HepG2 (cell line): ENCODE data around the gene GALNT1. TPM values are rescaled to one million over a fixed set of nuclear protein-coding genes. Genes with fewer than 3 reads are reported as not detected.

Experiments
- ATAC-seq: fragments of 200-7000 bp; cut with Tn5 transposase; 3 replicates; pipeline ENCODE4 v1.9.1; 2020; ENCODE audit warnings: mild to moderate bottlenecking, moderate library complexity
- BruUV-seq: library from RNA; stranded (reverse); fragments of 400-500 nt; replicated peaks from 2 replicates; lab custom pipeline; 2021; lab: Mats Ljungman, UMichigan
- CTCF ChIA-PET: fragments of 300-600 bp; formaldehyde crosslinking; extraction: SDS; loops from one replicate; lab custom pipeline; 2021; ENCODE audit warnings: low total read pairs, inconsistent platforms, low intra/inter-chr PET ratio; lab: Yijun Ruan, JAX
- POLR2A ChIA-PET: fragments of 350-600 bp; sonication (Branson Sonifier 250); formaldehyde crosslinking; loops from one replicate; lab custom pipeline; 2020; ENCODE audit warnings: antibody characterized with exemption, inconsistent platforms; lab: Yijun Ruan, JAX
- DNase-seq: peaks from one replicate; pipeline ENCODE4 v3.0.0-alpha.2; 2015; ENCODE audit warnings: low spot score
- FAIRE-seq: peaks from 3 replicates; lab custom pipeline; 2011; peaks lifted over from hg19 to GRCh38; lab: Jason Lieb, UNC
- H2AFZ ChIP-seq: one replicate; pipeline ENCODE4 v1.6.1; 2011; ENCODE audit warnings: low read length, inconsistent platforms
- H3K27ac ChIP-seq: fragments of 300-600 bp; 3 replicates; pipeline ENCODE4 v1.8.0; 2011; ENCODE audit warnings: mixed run types, mild to moderate bottlenecking, mixed read lengths, low read length, inconsistent platforms; ENCODE audit not compliant: insufficient read depth; ENCODE audit errors: extremely low read length
- H3K27me3 ChIP-seq, 2 experiments: fragments of 200-600 bp in 1 of 2; 2 replicates in 1 of 2; 3 replicates in 1 of 2; pipeline versions ENCODE4 v1.6.0 to v1.8.0; 2011; ENCODE audit warnings: low read length in 2 of 2, mild to moderate bottlenecking in 2 of 2, moderate library complexity in 2 of 2, inconsistent platforms in 1 of 2; ENCODE audit not compliant: insufficient read depth in 2 of 2, control insufficient read depth in 1 of 2
- H3K36me3 ChIP-seq, 2 experiments: fragments of 200-600 bp in 1 of 2; replicated peaks in 1 of 2; 2 replicates in 1 of 2; 3 replicates in 1 of 2; pipeline versions ENCODE4 v1.5.1 to v1.8.0; 2011; ENCODE audit warnings: low read length in 2 of 2, inconsistent platforms in 1 of 2; ENCODE audit not compliant: insufficient read depth in 2 of 2, control insufficient read depth in 1 of 2
- H3K4me1 ChIP-seq: 2 replicates; pipeline ENCODE4 v1.5.1; 2012; ENCODE audit warnings: low read length, inconsistent platforms; ENCODE audit not compliant: insufficient read depth
- H3K4me2 ChIP-seq: 2 replicates; pipeline ENCODE4 v1.6.0; 2011; ENCODE audit warnings: low read depth, low read length, inconsistent platforms
- H3K4me3 ChIP-seq, 3 experiments: fragments of 200-600 bp in 1 of 3; sonication (generic), shearing (Covaris generic) in 1 of 3; replicated peaks in 1 of 3; 2 replicates each; pipeline ENCODE4 v1.5.1; 2011 to 2016; ENCODE audit warnings: low read length in 3 of 3, inconsistent platforms in 2 of 3, low read depth in 2 of 3, mild to moderate bottlenecking in 2 of 3, control low read depth in 1 of 3, mixed read lengths in 1 of 3; ENCODE audit not compliant: insufficient read depth in 1 of 3
- H3K79me2 ChIP-seq: one replicate; pipeline ENCODE4 v1.6.1; 2011; ENCODE audit warnings: low read length, inconsistent platforms; ENCODE audit not compliant: insufficient read depth
- H3K9ac ChIP-seq: 2 replicates; pipeline ENCODE4 v1.6.0; 2011; ENCODE audit warnings: mild to moderate bottlenecking, low read depth, low read length, inconsistent platforms; ENCODE audit not compliant: insufficient read depth
- H3K9me3 ChIP-seq: 2 replicates; pipeline ENCODE4 v1.5.1; 2012; ENCODE audit warnings: mild to moderate bottlenecking, low read length
- H4K20me1 ChIP-seq: 2 replicates; pipeline ENCODE4 v1.6.0; 2011; ENCODE audit warnings: inconsistent platforms, mild to moderate bottlenecking, low read length, moderate library complexity; ENCODE audit not compliant: insufficient read depth
- CEBPB ChIP-seq: IDR thresholded peaks from 2 replicates; pipeline ENCODE4 v1.6.1; 2011; ENCODE audit warnings: low read depth, low read length, improper control_type of control experiment, borderline replicate concordance
- CEBPG ChIP-seq: IDR thresholded peaks from 2 replicates; pipeline ENCODE4 v1.6.1; 2016
- NFAT5 ChIP-seq: sonication (generic); formaldehyde crosslinking; IDR thresholded peaks from 2 replicates; pipeline ENCODE4 v1.4.0; 2020; ENCODE audit warnings: missing genetic modification reagents
- PRDM10 ChIP-seq: sonication (generic); formaldehyde crosslinking; IDR thresholded peaks from 2 replicates; pipeline ENCODE4 v1.4.0; 2020; ENCODE audit warnings: low read depth, missing genetic modification reagents
- SOX6 ChIP-seq, 2 experiments: fragments of 450-650 bp in 1 of 2; sonication (generic) in 1 of 2; formaldehyde crosslinking in 1 of 2; IDR thresholded peaks; 2 replicates each; pipeline versions ENCODE4 v1.4.0 to v1.6.1; 2017 to 2020; ENCODE audit warnings: antibody characterized with exemption in 1 of 2, mild to moderate bottlenecking in 1 of 2, missing genetic modification reagents in 1 of 2
- TCF7 ChIP-seq: sonication (generic); IDR thresholded peaks from 2 replicates; pipeline ENCODE4 v1.6.1; 2016; ENCODE audit warnings: antibody characterized with exemption, low read depth
- TCF7L2 ChIP-seq: IDR thresholded peaks from 2 replicates; pipeline ENCODE4 v1.6.1; 2011; ENCODE audit warnings: mild to moderate bottlenecking, low read depth, low read length, moderate library complexity
- in situ Hi-C: cut with HindIII; loops from 2 replicates; pipeline ENCODE4 v1.10.0; 2017; ENCODE audit warnings: low pct_unique_long_range_greater_than_20kb; ENCODE audit not compliant: extremely low pct_ligation_motif_present
- intact Hi-C: fragments of 100-400 bp; cut with micrococcal nuclease; formaldehyde crosslinking; loops from one replicate; pipeline ENCODE4 v1.10.0; 2022; ENCODE audit not compliant: unreplicated experiment
- polyA plus RNA-seq, 8 experiments: library from polyadenylated mRNA; depleted of rRNA in 3 of 8; stranded (reverse) in 7 of 8; unstranded in 1 of 8; fragments of >200 nt; fragmentation: Illumina TruSeq in 4 of 8; extraction: Trizol in 4 of 8; gene quantifications; 2 replicates each; pipeline versions ENCODE4 v1.2.1 to v1.2.3, GENCODE V29; 2011 to 2016; ENCODE audit warnings: low read depth in 4 of 8, missing spikeins in 1 of 8, mixed read lengths in 1 of 8; ENCODE audit not compliant: insufficient read depth in 1 of 8
- total RNA-seq, 5 experiments: library from RNA; depleted of rRNA; stranded (reverse); fragments of >200 nt; fragmentation: Illumina TruSeq; extraction: Trizol; gene quantifications; 2 replicates each; pipeline ENCODE4 v1.2.3, GENCODE V29; 2016; ENCODE audit warnings: low read depth in 1 of 5
- TF ChIP-seq, protein P1 (sequence below): sonication (generic); formaldehyde crosslinking; IDR thresholded peaks from 2 replicates; pipeline ENCODE4 v1.5.0; 2020; ENCODE audit warnings: missing genetic modification reagents, mild to moderate bottlenecking, borderline replicate concordance
- TF ChIP-seq, protein P2 (sequence below): sonication (generic); formaldehyde crosslinking; IDR thresholded peaks from 2 replicates; pipeline ENCODE4 v1.9.0; 2021; ENCODE audit warnings: missing genetic modification reagents, borderline replicate concordance

GALNT1 gene
- total and polyA plus RNA-seq, 2 of the 13 experiments (the other 11 are each of a cell fraction or from before 2014, with no cell fraction given), result 41.1 to 100 TPM

- H3K79me2 ChIP-seq, result no peaks in the 10 kb centered on the region
These were observed 21.7 kb upstream of the GALNT1 start for GRCh38 chr18:35559867-35560266.

More at GRCh38 chr18:35559867-35560266, 21.7 kb upstream of the GALNT1 start:
- in situ Hi-C loops (no loop called here), intact Hi-C loops (no loop called here)
- no peaks in the 10 kb centered on the region for H3K36me3 ChIP-seq
- no peak overlapping the region for H3K4me2 ChIP-seq
- no peak overlapping the region for H2AFZ ChIP-seq
- no peak for FAIRE-seq
- DNase-seq, result peak; percentile 8
- no peak for TF ChIP-seq SOX6 (IDR thresholded peaks at IDR 0.05)
- peak; percentile 22; the same call in 1 of the 2 replicates for TF ChIP-seq SOX6 (CRISPR knock-in tag; IDR thresholded peaks at IDR 0.05)
- TF ChIP-seq, protein P1, sequence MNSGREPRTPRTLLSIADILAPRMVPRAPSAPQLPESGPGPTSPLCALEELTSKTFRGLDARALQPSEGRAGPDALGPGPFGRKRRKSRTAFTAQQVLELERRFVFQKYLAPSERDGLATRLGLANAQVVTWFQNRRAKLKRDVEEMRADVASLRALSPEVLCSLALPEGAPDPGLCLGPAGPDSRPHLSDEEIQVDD, result no peak
- no peak for TF ChIP-seq PRDM10 (CRISPR knock-in tag)
- TF ChIP-seq CEBPB, result peak; percentile 78; the same call in 1 of the 2 replicates
- TF ChIP-seq, protein P2, sequence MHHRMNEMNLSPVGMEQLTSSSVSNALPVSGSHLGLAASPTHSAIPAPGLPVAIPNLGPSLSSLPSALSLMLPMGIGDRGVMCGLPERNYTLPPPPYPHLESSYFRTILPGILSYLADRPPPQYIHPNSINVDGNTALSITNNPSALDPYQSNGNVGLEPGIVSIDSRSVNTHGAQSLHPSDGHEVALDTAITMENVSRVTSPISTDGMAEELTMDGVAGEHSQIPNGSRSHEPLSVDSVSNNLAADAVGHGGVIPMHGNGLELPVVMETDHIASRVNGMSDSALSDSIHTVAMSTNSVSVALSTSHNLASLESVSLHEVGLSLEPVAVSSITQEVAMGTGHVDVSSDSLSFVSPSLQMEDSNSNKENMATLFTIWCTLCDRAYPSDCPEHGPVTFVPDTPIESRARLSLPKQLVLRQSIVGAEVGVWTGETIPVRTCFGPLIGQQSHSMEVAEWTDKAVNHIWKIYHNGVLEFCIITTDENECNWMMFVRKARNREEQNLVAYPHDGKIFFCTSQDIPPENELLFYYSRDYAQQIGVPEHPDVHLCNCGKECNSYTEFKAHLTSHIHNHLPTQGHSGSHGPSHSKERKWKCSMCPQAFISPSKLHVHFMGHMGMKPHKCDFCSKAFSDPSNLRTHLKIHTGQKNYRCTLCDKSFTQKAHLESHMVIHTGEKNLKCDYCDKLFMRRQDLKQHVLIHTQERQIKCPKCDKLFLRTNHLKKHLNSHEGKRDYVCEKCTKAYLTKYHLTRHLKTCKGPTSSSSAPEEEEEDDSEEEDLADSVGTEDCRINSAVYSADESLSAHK (CRISPR knock-in tag), result no peak
- no peak for TF ChIP-seq NFAT5 (CRISPR knock-in tag)
- TF ChIP-seq CEBPG (CRISPR knock-in tag), result peak; percentile 67
- TF ChIP-seq TCF7, result peak; percentile 57; the same call in 1 of the 2 replicates
- peak; percentile 76 for TF ChIP-seq TCF7L2
- no peaks in the 10 kb centered on the region for H4K20me1 ChIP-seq
- CTCF ChIA-PET, result no interaction called here
- no peak overlapping the region for H3K9ac ChIP-seq
- no TSS peak for BruUV-seq
- ATAC-seq, result no peak
- no peaks in the 10 kb centered on the region for H3K27me3 ChIP-seq
- H3K27ac ChIP-seq, result no peak overlapping the region
- POLR2A ChIA-PET, result no interaction called here
- no peak overlapping the region for H3K4me3 ChIP-seq
- H3K9me3 ChIP-seq, result no peaks in the 10 kb centered on the region
- H3K4me1 ChIP-seq, result peaks cover 13% of the 10 kb centered on the region; the same call in 1 of the 2 replicates
